PFSK-1 (cell line): ENCODE measurements around the gene CASKIN2.

Experiments used
- FOXP2 ChIP-seq: optimal IDR thresholded peaks from 2 replicates; pipeline ENCODE3; 2011; ENCODE audit warnings: borderline replicate concordance, control low read depth, inconsistent platforms; ENCODE audit not compliant: insufficient read depth; ENCODE audit errors: extremely low read length, extremely low read depth
- POLR2AphosphoS5 ChIP-seq: IDR thresholded peaks from 2 replicates; pipeline ENCODE4 v1.6.1; 2012; ENCODE audit warnings: low read depth, mild to moderate bottlenecking, control low read depth, low read length, moderate library complexity
- REST ChIP-seq, 2 experiments: IDR thresholded peaks; 2 replicates each; pipeline versions ENCODE4 v1.6.1 to v1.8.0; 2011 to 2012; ENCODE audit warnings: low read depth in 2 of 2, low read length in 2 of 2, control low read depth in 1 of 2, inconsistent platforms in 1 of 2, mild to moderate bottlenecking in 1 of 2, moderate library complexity in 1 of 2; ENCODE audit not compliant: insufficient read depth in 1 of 2
- SIN3A ChIP-seq: IDR thresholded peaks from 2 replicates; pipeline ENCODE4 v1.6.1; 2012; ENCODE audit warnings: mild to moderate bottlenecking, low read length, moderate library complexity, borderline replicate concordance; ENCODE audit not compliant: insufficient read depth
- TAF1 ChIP-seq: IDR thresholded peaks from 2 replicates; pipeline ENCODE4 v1.6.1; 2012; ENCODE audit warnings: low read length, control low read depth, borderline replicate concordance; ENCODE audit not compliant: insufficient read depth

CASKIN2 gene

GRCh38 chr17:75518201-75518600 lies 2.9 kb upstream of the CASKIN2 start:
- no peak for TF ChIP-seq POLR2AphosphoS5
- TF ChIP-seq FOXP2 = no peak
- TF ChIP-seq REST (IDR thresholded peaks at IDR 0.05; ENCODE audit: insufficient read depth in 1 of 2, low read depth in 2 of 2, low read length in 2 of 2) = no peak
- TF ChIP-seq TAF1 = no peak

- TF ChIP-seq TAF1 (no peak), FOXP2 (no peak), POLR2AphosphoS5 (no peak), REST (IDR thresholded peaks at IDR 0.05; ENCODE audit: insufficient read depth in 1 of 2, low read depth in 2 of 2, low read length in 2 of 2) (no peak), SIN3A (no peak)
Observed at GRCh38 chr17:75517297-75517865, 2.0 kb upstream of the CASKIN2 start.

- no peak for TF ChIP-seq REST (IDR thresholded peaks at IDR 0.05; ENCODE audit: insufficient read depth in 1 of 2, low read depth in 2 of 2, low read length in 2 of 2)
- TF ChIP-seq SIN3A = 0 out of 2 replicates have a peak, but pooled peaks have one; percentile 1
Observed at GRCh38 chr17:75516619-75517296, 1.4 kb upstream of the CASKIN2 start.

GRCh38 chr17:75516255-75516618 lies 900 bp upstream of the CASKIN2 start, which contains the start of gene TSEN54:
TSEN54 (plus strand) TSS chr17:75516528; CDS start chr17:75516561, 33 bp downstream.
- peak; percentile 91 for TF ChIP-seq FOXP2
- peak; percentile 67; the same call in 1 of the 2 replicates for TF ChIP-seq TAF1
- TF ChIP-seq SIN3A = 0 out of 2 replicates have a peak, but pooled peaks have one; percentile 88
- TF ChIP-seq REST (IDR thresholded peaks at IDR 0.05; ENCODE audit: insufficient read depth in 1 of 2, low read depth in 2 of 2, low read length in 2 of 2) = no peak
- 0 out of 2 replicates have a peak, but pooled peaks have one; percentile 26 for TF ChIP-seq POLR2AphosphoS5
